HepG2 (cell line): ENCODE data around the gene PISD. TPM values are rescaled to one million over a fixed set of nuclear protein-coding genes. Genes with fewer than 3 reads are reported as not detected.

Experiments used
- ARNT2 ChIP-seq: sonication (generic); formaldehyde crosslinking; IDR thresholded peaks from 2 replicates; pipeline ENCODE4 v1.8.0; 2022; ENCODE audit warnings: mild to moderate bottlenecking, low read depth, missing genetic modification reagents, moderate library complexity
- ASH2L ChIP-seq: fragments of 300-600, 200-600 bp; sonication (generic); IDR thresholded peaks from 2 replicates; pipeline ENCODE4 v1.7.0; 2017; ENCODE audit warnings: low read depth, mild to moderate bottlenecking, moderate library complexity, mixed read lengths, low read length; ENCODE audit not compliant: insufficient read length
- RFXAP ChIP-seq: sonication (generic); formaldehyde crosslinking; IDR thresholded peaks from 2 replicates; pipeline ENCODE4 v1.4.0; 2020; ENCODE audit warnings: missing genetic modification reagents, borderline replicate concordance
- SP1 ChIP-seq, 2 experiments: fragments of 450-650 bp in 1 of 2; sonication (generic) in 1 of 2; formaldehyde crosslinking in 1 of 2; IDR thresholded peaks; 2 replicates each; pipeline versions ENCODE4 v1.4.0 to v1.6.1; 2016 to 2020; ENCODE audit warnings: missing genetic modification reagents in 1 of 2
- TRIM24 ChIP-seq: sonication (generic); formaldehyde crosslinking; IDR thresholded peaks from 2 replicates; pipeline ENCODE4 v1.8.0; 2022; ENCODE audit warnings: mild to moderate bottlenecking, missing genetic modification reagents
- ZC3H13 ChIP-seq: sonication (generic); formaldehyde crosslinking; IDR thresholded peaks from 2 replicates; pipeline ENCODE4 v1.8.1; 2023; ENCODE audit warnings: mild to moderate bottlenecking, missing genetic modification reagents, moderate library complexity
- ZFX ChIP-seq: sonication (generic); formaldehyde crosslinking; IDR thresholded peaks from 2 replicates; pipeline ENCODE4 v1.4.0; 2020; ENCODE audit warnings: mild to moderate bottlenecking, low read depth, missing genetic modification reagents, moderate library complexity
- ZNF333 ChIP-seq: sonication (generic); formaldehyde crosslinking; IDR thresholded peaks from 2 replicates; pipeline ENCODE4 v1.4.0; 2020; ENCODE audit warnings: mild to moderate bottlenecking, missing genetic modification reagents, borderline replicate concordance
- ZNF33A ChIP-seq: sonication (generic); formaldehyde crosslinking; IDR thresholded peaks from 2 replicates; pipeline ENCODE4 v1.5.1; 2020; ENCODE audit warnings: missing genetic modification reagents, mild to moderate bottlenecking, moderate library complexity, borderline replicate concordance
- ZNF619 ChIP-seq: sonication (generic); formaldehyde crosslinking; IDR thresholded peaks from 2 replicates; pipeline ENCODE4 v1.4.0; 2020; ENCODE audit warnings: mild to moderate bottlenecking, missing genetic modification reagents
- ZNF7 ChIP-seq: IDR thresholded peaks from 2 replicates; pipeline ENCODE4 v1.6.1; 2016; ENCODE audit warnings: missing biosample characterization, missing genetic modification reagents
- ZNF792 ChIP-seq: IDR thresholded peaks from 2 replicates; pipeline ENCODE4 v1.6.1; 2016
- polyA plus RNA-seq, 8 experiments: library from polyadenylated mRNA; depleted of rRNA in 3 of 8; stranded (reverse) in 7 of 8; unstranded in 1 of 8; fragments of >200 nt; fragmentation: Illumina TruSeq in 4 of 8; extraction: Trizol in 4 of 8; gene quantifications; 2 replicates each; pipeline versions ENCODE4 v1.2.1 to v1.2.3, GENCODE V29; 2011 to 2016; ENCODE audit warnings: low read depth in 4 of 8, missing spikeins in 1 of 8, mixed read lengths in 1 of 8; ENCODE audit not compliant: insufficient read depth in 1 of 8
- total RNA-seq, 5 experiments: library from RNA; depleted of rRNA; stranded (reverse); fragments of >200 nt; fragmentation: Illumina TruSeq; extraction: Trizol; gene quantifications; 2 replicates each; pipeline ENCODE4 v1.2.3, GENCODE V29; 2016; ENCODE audit warnings: low read depth in 1 of 5
- TF ChIP-seq, protein P1 (sequence below): fragments of 450-650 bp; IDR thresholded peaks from 2 replicates; pipeline ENCODE4 v1.6.1; 2017
- TF ChIP-seq, protein P2 (sequence below): sonication (generic); formaldehyde crosslinking; IDR thresholded peaks from 2 replicates; pipeline ENCODE4 v1.4.0; 2020; ENCODE audit warnings: missing genetic modification reagents
- TF ChIP-seq, protein P3 (sequence below): sonication (generic); formaldehyde crosslinking; IDR thresholded peaks from 2 replicates; pipeline ENCODE4 v1.4.0; 2020; ENCODE audit warnings: low read depth, mild to moderate bottlenecking, missing genetic modification reagents

PISD gene
- total and polyA plus RNA-seq, 2 of the 13 experiments (the other 11 are each of a cell fraction or from before 2014, with no cell fraction given) = 30.1 to 47.7 TPM

DNA sequence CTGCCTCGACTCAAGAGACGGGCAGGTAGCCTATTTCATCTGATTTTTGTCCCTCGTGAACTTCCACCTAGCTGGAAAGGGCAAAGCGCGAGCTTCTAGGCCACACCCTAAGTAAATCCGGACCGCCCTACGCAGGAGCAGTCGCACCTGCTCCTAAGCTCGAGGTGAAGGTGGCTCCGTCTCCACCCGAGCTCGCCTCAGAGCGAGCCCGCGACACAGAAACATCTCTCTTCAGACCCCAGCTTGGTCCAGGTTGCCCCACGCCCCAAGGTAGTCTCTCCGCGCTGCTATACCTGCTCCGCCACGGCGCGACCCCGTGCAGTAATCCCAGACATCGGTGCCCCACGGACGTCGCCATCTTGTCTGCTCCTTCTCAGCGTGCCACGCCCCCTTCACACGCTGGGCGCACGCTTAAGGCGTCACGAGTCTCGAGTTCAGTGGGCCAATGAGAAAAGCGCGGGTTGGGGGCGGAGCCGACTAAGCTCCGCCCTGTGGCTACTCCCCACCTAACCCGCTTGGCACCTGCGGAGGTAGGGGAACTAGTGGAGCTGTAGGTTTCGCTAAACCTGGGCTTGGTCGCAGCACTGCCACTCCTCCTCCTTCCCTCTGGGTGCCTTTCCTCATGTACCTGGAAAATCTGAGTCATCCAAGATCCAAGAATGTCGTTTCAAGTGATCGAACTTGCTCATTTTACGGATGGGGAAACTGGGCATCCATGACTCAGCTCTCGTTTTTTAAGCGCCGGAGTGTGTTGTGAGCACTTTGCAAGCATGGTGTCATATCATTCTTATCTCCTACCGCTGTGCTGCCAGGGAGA lies at the start of gene PISD (continued):
- TF ChIP-seq, protein P1, sequence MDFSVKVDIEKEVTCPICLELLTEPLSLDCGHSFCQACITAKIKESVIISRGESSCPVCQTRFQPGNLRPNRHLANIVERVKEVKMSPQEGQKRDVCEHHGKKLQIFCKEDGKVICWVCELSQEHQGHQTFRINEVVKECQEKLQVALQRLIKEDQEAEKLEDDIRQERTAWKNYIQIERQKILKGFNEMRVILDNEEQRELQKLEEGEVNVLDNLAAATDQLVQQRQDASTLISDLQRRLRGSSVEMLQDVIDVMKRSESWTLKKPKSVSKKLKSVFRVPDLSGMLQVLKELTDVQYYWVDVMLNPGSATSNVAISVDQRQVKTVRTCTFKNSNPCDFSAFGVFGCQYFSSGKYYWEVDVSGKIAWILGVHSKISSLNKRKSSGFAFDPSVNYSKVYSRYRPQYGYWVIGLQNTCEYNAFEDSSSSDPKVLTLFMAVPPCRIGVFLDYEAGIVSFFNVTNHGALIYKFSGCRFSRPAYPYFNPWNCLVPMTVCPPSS = no peak
- TF ChIP-seq, protein P2, sequence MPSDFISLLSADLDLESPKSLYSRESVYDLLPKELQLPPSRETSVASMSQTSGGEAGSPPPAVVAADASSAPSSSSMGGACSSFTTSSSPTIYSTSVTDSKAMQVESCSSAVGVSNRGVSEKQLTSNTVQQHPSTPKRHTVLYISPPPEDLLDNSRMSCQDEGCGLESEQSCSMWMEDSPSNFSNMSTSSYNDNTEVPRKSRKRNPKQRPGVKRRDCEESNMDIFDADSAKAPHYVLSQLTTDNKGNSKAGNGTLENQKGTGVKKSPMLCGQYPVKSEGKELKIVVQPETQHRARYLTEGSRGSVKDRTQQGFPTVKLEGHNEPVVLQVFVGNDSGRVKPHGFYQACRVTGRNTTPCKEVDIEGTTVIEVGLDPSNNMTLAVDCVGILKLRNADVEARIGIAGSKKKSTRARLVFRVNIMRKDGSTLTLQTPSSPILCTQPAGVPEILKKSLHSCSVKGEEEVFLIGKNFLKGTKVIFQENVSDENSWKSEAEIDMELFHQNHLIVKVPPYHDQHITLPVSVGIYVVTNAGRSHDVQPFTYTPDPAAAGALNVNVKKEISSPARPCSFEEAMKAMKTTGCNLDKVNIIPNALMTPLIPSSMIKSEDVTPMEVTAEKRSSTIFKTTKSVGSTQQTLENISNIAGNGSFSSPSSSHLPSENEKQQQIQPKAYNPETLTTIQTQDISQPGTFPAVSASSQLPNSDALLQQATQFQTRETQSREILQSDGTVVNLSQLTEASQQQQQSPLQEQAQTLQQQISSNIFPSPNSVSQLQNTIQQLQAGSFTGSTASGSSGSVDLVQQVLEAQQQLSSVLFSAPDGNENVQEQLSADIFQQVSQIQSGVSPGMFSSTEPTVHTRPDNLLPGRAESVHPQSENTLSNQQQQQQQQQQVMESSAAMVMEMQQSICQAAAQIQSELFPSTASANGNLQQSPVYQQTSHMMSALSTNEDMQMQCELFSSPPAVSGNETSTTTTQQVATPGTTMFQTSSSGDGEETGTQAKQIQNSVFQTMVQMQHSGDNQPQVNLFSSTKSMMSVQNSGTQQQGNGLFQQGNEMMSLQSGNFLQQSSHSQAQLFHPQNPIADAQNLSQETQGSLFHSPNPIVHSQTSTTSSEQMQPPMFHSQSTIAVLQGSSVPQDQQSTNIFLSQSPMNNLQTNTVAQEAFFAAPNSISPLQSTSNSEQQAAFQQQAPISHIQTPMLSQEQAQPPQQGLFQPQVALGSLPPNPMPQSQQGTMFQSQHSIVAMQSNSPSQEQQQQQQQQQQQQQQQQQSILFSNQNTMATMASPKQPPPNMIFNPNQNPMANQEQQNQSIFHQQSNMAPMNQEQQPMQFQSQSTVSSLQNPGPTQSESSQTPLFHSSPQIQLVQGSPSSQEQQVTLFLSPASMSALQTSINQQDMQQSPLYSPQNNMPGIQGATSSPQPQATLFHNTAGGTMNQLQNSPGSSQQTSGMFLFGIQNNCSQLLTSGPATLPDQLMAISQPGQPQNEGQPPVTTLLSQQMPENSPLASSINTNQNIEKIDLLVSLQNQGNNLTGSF (CRISPR knock-in tag) = 0 out of 2 replicates have a peak, but pooled peaks have one; percentile 74
- no peak for TF ChIP-seq ZNF7 (CRISPR knock-in tag)
- peak; percentile 91 for TF ChIP-seq ZNF33A
- peak; percentile 79 for TF ChIP-seq SP1 (IDR thresholded peaks at IDR 0.05)
- TF ChIP-seq SP1 (CRISPR knock-in tag; IDR thresholded peaks at IDR 0.05) = peak; percentile 100
- peak; percentile 97 for TF ChIP-seq ASH2L
- TF ChIP-seq, protein P3, sequence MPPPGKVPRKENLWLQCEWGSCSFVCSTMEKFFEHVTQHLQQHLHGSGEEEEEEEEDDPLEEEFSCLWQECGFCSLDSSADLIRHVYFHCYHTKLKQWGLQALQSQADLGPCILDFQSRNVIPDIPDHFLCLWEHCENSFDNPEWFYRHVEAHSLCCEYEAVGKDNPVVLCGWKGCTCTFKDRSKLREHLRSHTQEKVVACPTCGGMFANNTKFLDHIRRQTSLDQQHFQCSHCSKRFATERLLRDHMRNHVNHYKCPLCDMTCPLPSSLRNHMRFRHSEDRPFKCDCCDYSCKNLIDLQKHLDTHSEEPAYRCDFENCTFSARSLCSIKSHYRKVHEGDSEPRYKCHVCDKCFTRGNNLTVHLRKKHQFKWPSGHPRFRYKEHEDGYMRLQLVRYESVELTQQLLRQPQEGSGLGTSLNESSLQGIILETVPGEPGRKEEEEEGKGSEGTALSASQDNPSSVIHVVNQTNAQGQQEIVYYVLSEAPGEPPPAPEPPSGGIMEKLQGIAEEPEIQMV (CRISPR knock-in tag) = 0 out of 2 replicates have a peak, but pooled peaks have one; percentile 24
- peak; percentile 70; the same call in 1 of the 2 replicates for TF ChIP-seq ZC3H13 (CRISPR knock-in tag)
- TF ChIP-seq ZNF619 (CRISPR knock-in tag) = no peak; the same call in 1 of the 2 replicates
- TF ChIP-seq TRIM24 (CRISPR knock-in tag) = no peak
- peak; percentile 66; the same call in 1 of the 2 replicates for TF ChIP-seq ARNT2 (CRISPR knock-in tag)
- TF ChIP-seq ZFX = peak; percentile 65
- 0 out of 2 replicates have a peak, but pooled peaks have one; percentile 66 for TF ChIP-seq ZNF792 (CRISPR knock-in tag)
- TF ChIP-seq RFXAP (CRISPR knock-in tag) = peak; percentile 93; the same call in 1 of the 2 replicates
- TF ChIP-seq ZNF333 (CRISPR knock-in tag) = no peak
